Left renal pelvis (tissue), 4 donors: ENCODE data around the gene SHLD1. TPM values are rescaled to one million over a fixed set of nuclear protein-coding genes. Genes with fewer than 3 reads are reported as not detected.
"Not testable (repeated sequence)": the region's sequence is repeated elsewhere in the genome, so short reads cannot be mapped to it uniquely, and the experiment has no call there.

Source experiments
- DNase-seq, 4 donors: peaks; one replicate each; pipeline ENCODE4 v3.0.0-alpha.2; 2013; ENCODE audit warnings: low read depth in 4 of 4, low spot score in 3 of 4
- polyA plus RNA-seq, 4 donors: library from polyadenylated mRNA; unstranded; fragments of 120-200 nt; gene quantifications; one replicate each; pipeline ENCODE4 v1.2.1, GENCODE V29; 2013; ENCODE audit not compliant: insufficient read length in 4 of 4

Gene SHLD1
- polyA plus RNA-seq, 4 donors: 7.8 to 12.1 (median 8.2) TPM

- DNase-seq: no peak
These were observed 15.6 kb upstream of the SHLD1 start for GRCh38 chr20:5734602-5735001.

GRCh38 chr20:5735845-5736510 lies 14.2 kb upstream of the SHLD1 start:
- DNase-seq: peak in 3 of 4 donors; percentile 36 to 50 (median 47)

GRCh38 chr20:5737619-5737953 lies 12.6 kb upstream of the SHLD1 start:
- no peak for DNase-seq

GRCh38 chr20:5737966-5738365 lies 12.2 kb upstream of the SHLD1 start:
- no peak for DNase-seq

- not testable (repeated sequence) for DNase-seq
These were observed 9.6 kb upstream of the SHLD1 start for GRCh38 chr20:5740643-5741042.

- no peak for DNase-seq
These were observed 9.1 kb upstream of the SHLD1 start for GRCh38 chr20:5741089-5741488.

- no peak for DNase-seq
These were observed 8.2 kb upstream of the SHLD1 start for GRCh38 chr20:5742041-5742440.

GRCh38 chr20:5745416-5746030 lies 4.7 kb upstream of the SHLD1 start:
- no peak for DNase-seq

- no peak for DNase-seq
These were observed 4.1 kb upstream of the SHLD1 start for GRCh38 chr20:5746064-5746463.

GRCh38 chr20:5748246-5748645 lies 2.0 kb upstream of the SHLD1 start:
- no peak for DNase-seq

GRCh38 chr20:5749512-5749951 lies 669 bp upstream of the SHLD1 start:
- not testable (repeated sequence) for DNase-seq

- no peak for DNase-seq
These were observed 1.7 kb downstream of the SHLD1 start for GRCh38 chr20:5751856-5752255.

GRCh38 chr20:5753814-5754213 lies 3.6 kb downstream of the SHLD1 start:
- DNase-seq: no peak

GRCh38 chr20:5757949-5758348 lies 7.7 kb downstream of the SHLD1 start:
- no peak for DNase-seq

GRCh38 chr20:5766085-5766764 lies 16.0 kb downstream of the SHLD1 start:
- DNase-seq: no peak

GRCh38 chr20:5767493-5768098 lies 17.4 kb downstream of the SHLD1 start:
- no peak for DNase-seq

- no peak for DNase-seq
These were observed 20.2 kb downstream of the SHLD1 start for GRCh38 chr20:5770231-5770986.

- no peak for DNase-seq
These were observed 20.8 kb downstream of the SHLD1 start for GRCh38 chr20:5770987-5771318.

- no peak for DNase-seq
These were observed 22.5 kb downstream of the SHLD1 start for GRCh38 chr20:5772704-5773103.

- no peak for DNase-seq
These were observed 23.4 kb downstream of the SHLD1 start for GRCh38 chr20:5773589-5773988.

- no peak for DNase-seq
These were observed 25.9 kb downstream of the SHLD1 start for GRCh38 chr20:5776077-5776476.
